ENCODE measurements around the gene NIN.
"Not testable (repeated sequence)": the region's sequence is repeated elsewhere in the genome, so short reads cannot be mapped to it uniquely, and the experiment has no call there.

NIN gene

GRCh38 chr14:50697659-50698290 lies 133.2 kb downstream of the NIN start:
- no peak for DNase-seq

DNA sequence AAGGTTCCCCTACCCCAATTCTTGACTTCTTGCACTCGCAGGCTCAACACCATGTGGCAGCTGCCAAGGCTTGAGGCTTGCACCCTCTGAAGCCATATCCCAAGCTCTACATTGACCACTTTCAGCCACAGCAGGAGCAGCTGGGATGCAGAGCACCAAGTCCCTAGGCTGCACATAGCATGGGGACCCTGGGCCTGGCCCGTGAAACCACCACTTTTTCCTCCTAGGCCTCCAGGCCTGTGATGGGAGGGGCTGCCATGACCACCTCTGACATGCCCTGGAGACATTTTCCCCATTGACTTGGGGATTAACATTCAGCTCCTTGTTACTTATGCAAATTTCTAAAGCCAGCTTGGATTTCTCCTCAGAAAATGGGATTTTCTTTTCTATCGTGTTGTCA lies 136.7 kb downstream of the NIN start:
- DNase-seq = not testable (repeated sequence)

GRCh38 chr14:50688875-50689274 lies 142.1 kb downstream of the NIN start:
- DNase-seq = no peak

DNA sequence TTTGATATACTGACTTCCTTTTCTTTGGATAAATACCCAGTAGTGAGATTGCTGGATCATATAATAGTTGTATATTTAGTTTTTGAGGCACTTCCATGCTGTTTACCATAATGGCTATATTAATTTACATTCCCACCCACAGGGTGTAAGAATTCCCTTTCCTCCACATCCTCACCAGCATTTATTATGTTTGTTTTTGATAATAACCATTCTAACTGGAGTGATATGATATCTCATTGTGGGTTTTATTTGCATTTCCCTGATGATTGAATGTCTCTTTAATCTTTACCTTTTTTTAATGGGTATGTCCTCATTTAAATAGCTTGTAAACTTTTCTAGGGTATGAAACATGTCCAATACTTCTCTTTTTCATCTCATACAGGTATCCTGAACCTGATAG lies 151.3 kb downstream of the NIN start:
- no peak for DNase-seq

DNA sequence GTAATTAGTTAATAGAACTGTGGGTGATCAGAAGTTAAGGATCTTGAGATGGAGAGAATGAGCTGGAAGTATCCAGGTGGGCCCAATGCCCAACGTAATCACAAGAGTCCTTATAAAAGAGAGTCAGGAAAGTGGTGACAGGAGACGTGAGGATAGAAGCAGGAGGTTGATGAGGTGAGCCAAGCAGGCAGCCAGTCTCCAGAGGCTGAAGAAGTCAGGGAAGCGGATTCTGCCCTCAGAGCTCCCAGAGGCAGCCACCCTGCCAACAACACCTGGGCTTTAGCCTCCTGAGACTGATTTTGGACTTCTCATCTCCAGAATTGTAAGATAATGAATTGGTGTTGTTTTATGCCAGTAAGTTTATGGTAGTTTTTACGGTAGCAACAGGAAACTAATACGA lies 152.8 kb downstream of the NIN start:
- DNase-seq = no peak

- no peak for DNase-seq
These were observed 153.4 kb downstream of the NIN start for GRCh38 chr14:50677527-50678063.

DNA sequence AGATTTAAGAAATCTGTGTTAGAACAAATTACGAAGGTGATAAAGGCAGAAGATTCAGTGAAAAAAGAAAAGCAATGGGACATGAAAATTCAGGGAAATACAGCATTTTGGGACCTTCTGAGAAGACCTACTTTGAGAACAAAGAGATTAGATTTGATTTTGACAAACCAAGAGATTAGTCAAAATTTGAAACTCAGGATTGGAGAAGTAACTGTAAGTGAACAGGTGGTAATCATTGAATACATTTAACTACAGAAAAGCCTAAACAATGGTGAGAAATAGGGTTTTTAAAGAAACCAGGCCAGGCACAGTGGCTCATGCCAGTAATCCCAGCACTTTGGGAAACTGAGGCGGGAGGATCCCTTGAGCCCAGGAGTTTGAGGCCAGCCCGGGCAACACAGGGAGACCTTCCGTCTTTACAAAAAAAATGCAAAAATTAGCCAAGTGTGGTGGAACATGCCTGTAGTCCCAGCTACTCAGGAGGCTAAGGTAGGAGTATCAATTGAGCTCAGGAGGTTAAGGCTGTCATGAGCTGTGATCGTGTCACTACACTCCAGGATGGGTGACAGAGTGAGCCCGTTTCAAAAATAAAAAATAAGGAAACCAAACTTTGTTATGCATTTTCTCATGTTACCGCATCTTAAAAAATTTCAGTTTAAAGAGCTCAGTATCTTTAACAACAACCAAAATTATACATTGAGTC lies 154.0 kb downstream of the NIN start:
- no peak for DNase-seq

DNA sequence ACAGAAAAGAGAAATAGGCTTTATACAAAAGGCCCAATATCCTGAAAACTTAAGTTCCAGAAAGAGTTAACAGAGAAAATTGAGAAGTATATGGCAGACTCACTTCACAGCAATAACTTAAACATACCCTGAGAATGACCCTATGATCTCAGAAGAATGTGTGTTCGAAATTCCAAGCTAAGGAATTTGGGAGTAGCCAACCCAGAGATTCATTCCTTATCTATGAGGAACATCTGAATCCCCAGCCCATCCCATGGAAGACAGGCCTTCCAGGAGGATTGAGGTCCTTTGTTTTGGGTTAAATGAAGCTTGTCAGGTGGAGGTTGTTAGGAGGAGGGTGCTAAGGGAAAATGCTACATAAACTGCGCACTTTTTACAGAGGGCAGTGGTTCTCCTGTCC lies 155.4 kb downstream of the NIN start:
- no peak for DNase-seq

DNA sequence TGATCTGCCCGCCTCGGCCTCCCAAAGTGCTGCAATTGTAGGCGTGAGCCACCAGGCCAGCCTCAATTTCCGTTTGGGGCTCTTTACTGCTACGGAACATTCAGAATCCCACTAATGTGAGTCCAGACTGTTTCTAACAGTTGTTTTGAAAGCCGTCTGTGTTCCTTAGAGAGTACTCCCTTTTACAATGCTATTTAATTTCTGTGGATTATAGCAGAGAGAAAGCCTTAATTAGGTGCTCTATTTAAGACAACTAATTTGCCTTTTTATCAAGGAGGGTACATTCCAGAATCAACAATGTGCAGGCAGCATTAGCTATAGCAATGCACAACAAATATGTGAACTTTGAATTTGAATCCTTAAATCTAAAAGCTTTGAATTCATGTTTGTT lies 160.1 kb downstream of the NIN start:
- DNase-seq = no peak

DNA sequence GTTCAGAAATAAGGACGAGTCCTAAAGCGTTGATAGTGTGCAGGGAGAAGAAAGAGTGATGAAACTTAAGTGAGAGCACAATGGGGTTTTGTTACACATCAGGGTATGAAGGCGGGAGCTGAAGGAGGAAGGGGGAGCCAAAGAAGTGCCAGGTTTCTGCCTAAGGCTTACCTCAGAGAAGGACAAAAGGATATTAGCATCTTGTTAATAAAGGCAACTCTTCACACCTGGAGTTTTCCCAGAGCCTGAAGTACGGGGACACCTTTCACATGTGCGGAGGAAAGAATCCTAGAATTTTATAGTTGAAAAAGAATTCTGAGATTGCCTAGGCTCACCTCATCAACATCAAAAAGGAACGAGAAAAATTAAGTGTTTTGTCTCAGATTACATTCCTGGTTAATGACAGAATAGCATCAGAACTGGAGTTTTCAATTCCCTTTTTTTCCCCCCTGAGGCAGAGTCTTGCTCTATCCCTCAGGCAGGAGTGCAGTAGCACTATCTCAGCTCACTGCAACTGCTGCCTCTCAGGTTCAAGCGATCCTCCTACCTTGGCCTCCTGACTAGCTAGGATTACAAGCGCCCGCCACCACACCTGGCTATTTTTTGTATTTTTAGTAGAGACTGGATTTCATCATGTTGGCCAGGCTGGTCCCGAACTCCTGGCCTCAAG lies 160.6 kb downstream of the NIN start:
- DNase-seq = no peak

All from NCI-H748 treated with DMSO at 0.1 percent for 48 hours (cell line).